22Rv1 (cell line): ENCODE results near the gene GRIN3B.
A peak's percentile ranks its signal among the peaks of the same experiment; 100 is the strongest.

Experiments
- H3K27ac ChIP-seq: fragments of 450-650 bp; 2 replicates; pipeline ENCODE4 v1.5.1; 2017
- CTCF ChIP-seq: fragments of 450-650 bp; IDR thresholded peaks from 2 replicates; pipeline ENCODE4 v1.5.1; 2017; ENCODE audit warnings: mild to moderate bottlenecking
- ZFX ChIP-seq: fragments of 450-650 bp; IDR thresholded peaks from 2 replicates; pipeline ENCODE4 v1.6.1; 2017; ENCODE audit warnings: antibody characterized with exemption, borderline replicate concordance

Gene GRIN3B

GRCh38 chr19:1000591-1001537 lies 645 bp downstream of the GRIN3B start:
- no peak overlapping the region for H3K27ac ChIP-seq
- no peak for TF ChIP-seq CTCF
- TF ChIP-seq ZFX = no peak

- no peak overlapping the region for H3K27ac ChIP-seq
- peak; percentile 97 for TF ChIP-seq CTCF
- TF ChIP-seq ZFX = no peak
Observed at GRCh38 chr19:1001538-1002166, 1.4 kb downstream of the GRIN3B start.

GRCh38 chr19:1002600-1002999 lies 2.4 kb downstream of the GRIN3B start:
- no peak overlapping the region for H3K27ac ChIP-seq
- no peak for TF ChIP-seq CTCF
- no peak for TF ChIP-seq ZFX

- no peak overlapping the region for H3K27ac ChIP-seq
- TF ChIP-seq ZFX (no peak), CTCF (no peak)
Observed at GRCh38 chr19:1003283-1003682, 3.1 kb downstream of the GRIN3B start.

- H3K27ac ChIP-seq = no peak overlapping the region
- TF ChIP-seq ZFX (no peak), CTCF (no peak)
Observed at GRCh38 chr19:1004204-1004802, 4.1 kb downstream of the GRIN3B start.

- TF ChIP-seq ZFX = no peak
- no peak for TF ChIP-seq CTCF
- H3K27ac ChIP-seq = no peak overlapping the region
Observed at GRCh38 chr19:1004803-1005664, 4.8 kb downstream of the GRIN3B start.
